H1 (cell line): ENCODE measurements around the gene RAET1G. TPM values are rescaled to one million over a fixed set of nuclear protein-coding genes. Genes with fewer than 3 reads are reported as not detected.
A peak's percentile ranks its signal among the peaks of the same experiment; 100 is the strongest.

ENCODE experiments used
- CTCF ChIA-PET: fragments of 300-600 bp; sonication (Branson Sonifier 250); formaldehyde crosslinking; loops from one replicate; lab custom pipeline; 2021; ENCODE audit not compliant: partially characterized antibody; lab: Charles Lee
- POLR2A ChIA-PET: fragments of 300-600 bp; sonication (Branson Sonifier 250); formaldehyde crosslinking; loops from one replicate; lab custom pipeline; 2021; ENCODE audit warnings: inconsistent platforms; ENCODE audit not compliant: partially characterized antibody; lab: Charles Lee
- DNase-seq, 2 experiments: peaks; one replicate each; pipeline versions ENCODE4 v3.0.0 to v3.0.0-alpha.2; 2010 to 2022; ENCODE audit warnings: low spot score in 2 of 2, low read depth in 1 of 2, mixed read lengths in 1 of 2
- FAIRE-seq: peaks from 2 replicates; lab custom pipeline; 2011; peaks lifted over from hg19 to GRCh38; lab: Jason Lieb, UNC
- H2AFZ ChIP-seq: 2 replicates; pipeline ENCODE4 v1.8.1; 2012; ENCODE audit warnings: low read length, inconsistent platforms
- H2AK5ac ChIP-seq: 2 replicates; pipeline ENCODE4 v1.6.1; 2013; ENCODE audit warnings: low read depth, low read length
- H2BK120ac ChIP-seq: replicated peaks from 2 replicates; pipeline ENCODE3; 2013; ENCODE audit warnings: low read depth, low read length, inconsistent platforms
- H2BK12ac ChIP-seq: 2 replicates; pipeline ENCODE4 v1.6.1; 2013; ENCODE audit warnings: low read depth, low read length
- H2BK15ac ChIP-seq: 2 replicates; pipeline ENCODE4 v1.6.1; 2013; ENCODE audit warnings: low read length
- H2BK20ac ChIP-seq: 2 replicates; pipeline ENCODE4 v1.6.1; 2013; ENCODE audit warnings: low read length
- H2BK5ac ChIP-seq: 2 replicates; pipeline ENCODE4 v1.6.1; 2013; ENCODE audit warnings: low read depth, low read length
- H3K14ac ChIP-seq: 2 replicates; pipeline ENCODE4 v1.6.1; 2013; ENCODE audit warnings: inconsistent platforms; ENCODE audit not compliant: insufficient read length
- H3K18ac ChIP-seq: 2 replicates; pipeline ENCODE4 v1.6.1; 2013; ENCODE audit warnings: low read length; ENCODE audit errors: extremely low read depth
- H3K23ac ChIP-seq: 2 replicates; pipeline ENCODE4 v1.6.1; 2013; ENCODE audit warnings: inconsistent platforms; ENCODE audit not compliant: insufficient read length
- H3K23me2 ChIP-seq: 2 replicates; pipeline ENCODE4 v1.6.1; 2013; ENCODE audit warnings: low read depth, low read length
- H3K27ac ChIP-seq: 2 replicates; pipeline ENCODE4 v1.6.1; 2011; ENCODE audit warnings: low read depth, low read length, inconsistent platforms
- H3K27me3 ChIP-seq, 4 experiments: replicated peaks in 1 of 4; 1 replicate in 1 of 4; 2 replicates in 3 of 4; pipeline versions ENCODE4 v1.6.1 to v1.8.1; 2011 to 2013; ENCODE audit warnings: low read length in 3 of 4, mild to moderate bottlenecking in 3 of 4, inconsistent platforms in 2 of 4, mixed read lengths in 2 of 4, moderate library complexity in 1 of 4; ENCODE audit not compliant: control insufficient read depth in 3 of 4, insufficient read depth in 3 of 4; ENCODE audit errors: extremely low read depth in 1 of 4
- H3K36me3 ChIP-seq, 4 experiments: 2 replicates each; pipeline versions ENCODE4 v1.6.1 to v1.8.1; 2011 to 2013; ENCODE audit warnings: mild to moderate bottlenecking in 4 of 4, low read length in 3 of 4, moderate library complexity in 2 of 4, control low read depth in 1 of 4, inconsistent platforms in 1 of 4; ENCODE audit not compliant: insufficient read depth in 4 of 4, control insufficient read depth in 2 of 4
- H3K4ac ChIP-seq: replicated peaks from 2 replicates; pipeline ENCODE3; 2013; ENCODE audit warnings: low read length, low read depth, mixed read lengths, inconsistent platforms; ENCODE audit not compliant: insufficient read length
- H3K4me1 ChIP-seq, 4 experiments: replicated peaks in 1 of 4; 1 replicate in 1 of 4; 2 replicates in 3 of 4; pipeline versions ENCODE4 v1.6.1 to v1.8.1; 2011 to 2013; ENCODE audit warnings: low read length in 3 of 4, inconsistent platforms in 2 of 4, mixed read lengths in 1 of 4; ENCODE audit not compliant: insufficient read depth in 4 of 4, control insufficient read depth in 3 of 4
- H3K4me2 ChIP-seq, 2 experiments: 2 replicates each; pipeline versions ENCODE4 v1.6.1 to v1.8.1; 2011 to 2013; ENCODE audit warnings: low read depth in 2 of 2, low read length in 2 of 2, control low read depth in 1 of 2, inconsistent platforms in 1 of 2, mild to moderate bottlenecking in 1 of 2; ENCODE audit not compliant: insufficient read depth in 1 of 2
- H3K4me3 ChIP-seq, 4 experiments: fragments of 200-600, 300-600 bp in 1 of 4; sonication (generic), shearing (Covaris generic), sonication (Bioruptor Twin) in 1 of 4; 2 replicates each; pipeline versions ENCODE4 v1.5.1 to v1.8.1; 2011 to 2016; ENCODE audit warnings: low read length in 4 of 4, low read depth in 3 of 4, control low read depth in 2 of 4, inconsistent platforms in 2 of 4, mild to moderate bottlenecking in 2 of 4, mixed read lengths in 1 of 4, moderate library complexity in 1 of 4; ENCODE audit not compliant: insufficient read depth in 2 of 4; ENCODE audit errors: extremely low read depth in 1 of 4
- H3K56ac ChIP-seq: replicated peaks from 2 replicates; pipeline ENCODE3; 2013; ENCODE audit warnings: low read depth, mild to moderate bottlenecking, mixed read lengths, low read length, inconsistent platforms; ENCODE audit not compliant: insufficient read length
- H3K79me1 ChIP-seq: 2 replicates; pipeline ENCODE4 v1.6.1; 2013; ENCODE audit warnings: low read depth, low read length, control low read depth
- H3K79me2 ChIP-seq, 2 experiments: 2 replicates each; pipeline versions ENCODE4 v1.6.1 to v1.8.1; 2012 to 2013; ENCODE audit warnings: low read length in 2 of 2, mild to moderate bottlenecking in 2 of 2, inconsistent platforms in 1 of 2; ENCODE audit not compliant: insufficient read depth in 2 of 2, control insufficient read depth in 1 of 2
- H3K9ac ChIP-seq, 4 experiments: replicated peaks in 1 of 4; 1 replicate in 1 of 4; 2 replicates in 3 of 4; pipeline versions ENCODE4 v1.6.1 to v1.8.1; 2011 to 2013; ENCODE audit warnings: low read depth in 3 of 4, low read length in 3 of 4, control low read depth in 2 of 4, mild to moderate bottlenecking in 2 of 4, moderate library complexity in 2 of 4, inconsistent platforms in 1 of 4; ENCODE audit errors: extremely low read depth in 1 of 4
- H3K9me3 ChIP-seq, 2 experiments: 2 replicates each; pipeline versions ENCODE4 v1.6.1 to v1.8.1; 2012 to 2013; ENCODE audit warnings: mild to moderate bottlenecking in 2 of 2, moderate library complexity in 2 of 2, control low read depth in 1 of 2, inconsistent platforms in 1 of 2, low read depth in 1 of 2, low read length in 1 of 2, mixed read lengths in 1 of 2; ENCODE audit not compliant: insufficient read depth in 2 of 2
- H4K20me1 ChIP-seq, 2 experiments: replicated peaks in 1 of 2; 2 replicates each; pipeline versions ENCODE3 to v1.8.1; 2011 to 2013; ENCODE audit warnings: inconsistent platforms in 2 of 2, low read length in 2 of 2, mild to moderate bottlenecking in 1 of 2; ENCODE audit not compliant: insufficient read depth in 2 of 2, control insufficient read depth in 1 of 2
- H4K5ac ChIP-seq: 2 replicates; pipeline ENCODE4 v1.6.1; 2013; ENCODE audit warnings: low read length, low read depth, mixed read lengths, inconsistent platforms; ENCODE audit not compliant: insufficient read length
- H4K8ac ChIP-seq: 2 replicates; pipeline ENCODE4 v1.8.0; 2013; ENCODE audit warnings: mild to moderate bottlenecking, moderate library complexity, low read length, inconsistent platforms; ENCODE audit not compliant: insufficient read depth; ENCODE audit errors: extremely low read depth
- H4K91ac ChIP-seq: replicated peaks from 2 replicates; pipeline ENCODE3; 2013; ENCODE audit warnings: low read length, mixed read lengths, inconsistent platforms; ENCODE audit not compliant: insufficient read length
- CTCF ChIP-seq, 3 experiments: IDR thresholded peaks; 1 replicate in 2 of 3; 2 replicates in 1 of 3; pipeline versions ENCODE4 v1.5.1 to v1.6.1; 2011; ENCODE audit warnings: low read length in 3 of 3, mild to moderate bottlenecking in 3 of 3, inconsistent platforms in 2 of 3, low read depth in 1 of 3, moderate library complexity in 1 of 3; ENCODE audit not compliant: insufficient read depth in 1 of 3; ENCODE audit errors: control extremely low read depth in 1 of 3
- E2F6 ChIP-seq: IDR thresholded peaks from 2 replicates; pipeline ENCODE4 v1.6.1; 2012; ENCODE audit warnings: inconsistent platforms
- GTF2F1 ChIP-seq: IDR thresholded peaks from 2 replicates; pipeline ENCODE4 v1.6.1; 2012; ENCODE audit warnings: low read depth, low read length, improper control_type of control experiment, borderline replicate concordance
- TAF1 ChIP-seq: IDR thresholded peaks from 2 replicates; pipeline ENCODE4 v1.6.1; 2011; ENCODE audit warnings: mild to moderate bottlenecking, low read depth, low read length
- TAF7 ChIP-seq: optimal IDR thresholded peaks from 2 replicates; pipeline ENCODE3; 2011; ENCODE audit warnings: low read depth, mild to moderate bottlenecking, inconsistent platforms, low read length, moderate library complexity, borderline replicate concordance
- USF2 ChIP-seq: IDR thresholded peaks from 2 replicates; pipeline ENCODE4 v1.6.1; 2011; ENCODE audit warnings: low read length, improper control_type of control experiment
- YY1 ChIP-seq: IDR thresholded peaks from 2 replicates; pipeline ENCODE4 v1.6.1; 2011; ENCODE audit warnings: low read depth, mild to moderate bottlenecking, low read length
- WGBS, 2 experiments: shearing (Covaris generic) in 1 of 2; methylation state at CpG; one replicate each; pipeline versions ENCODE4 v1.1.6 to v1.1.7; 2013 to 2015; ENCODE audit warnings: low lambda C conversion rate in 2 of 2, mixed read lengths in 2 of 2, inconsistent platforms in 1 of 2, low coverage in 1 of 2, missing lambda C conversion rate in 1 of 2; ENCODE audit not compliant: insufficient replicate concordance in 2 of 2, insufficient coverage in 1 of 2, insufficient read length in 1 of 2; ENCODE audit errors: extremely low coverage in 1 of 2, missing lambda C conversion rate in 1 of 2; 5-methylcytosine and 5-hydroxymethylcytosine counted together
- polyA plus RNA-seq, 7 experiments: library from polyadenylated mRNA; depleted of rRNA in 3 of 7; stranded (reverse) in 5 of 7; unstranded in 2 of 7; fragments of >200 nt in 5 of 7; fragments of 200-250 nt in 2 of 7; gene quantifications; 1 replicate in 5 of 7; 2 replicates in 1 of 7; 4 replicates in 1 of 7; pipeline versions ENCODE4 v1.2.1 to v1.2.3, GENCODE V29; 2011 to 2013; ENCODE audit warnings: missing spikeins in 2 of 7, mixed read lengths in 2 of 7
- total RNA-seq: library from RNA; stranded (reverse); fragmentation: NEBNext Ultra II Directional; extraction: Animal tissue kit (Norgen Biotek cat#: 25700); gene quantifications from 2 replicates; pipeline ENCODE4 v1.2.1, GENCODE V29; 2021

Gene RAET1G
- total and polyA plus RNA-seq, 2 of the 8 experiments (the other 6 are each of a cell fraction or from before 2014, with no cell fraction given), result 0.08 TPM; not detected in 1

- no peak overlapping the region for H2BK20ac ChIP-seq
- ChIA-PET CTCF (interaction anchor here (0.6 to 2.3 kb wide), 8 partner anchors 11 to 867 kb away, joined by 3 to 14 read pairs (median 4); no protein-coding TSS in a partner anchor), POLR2A (no interaction called here)
- no peak overlapping the region for H4K91ac ChIP-seq
- H3K9ac ChIP-seq, result no peak overlapping the region
- no peak overlapping the region for H3K23ac ChIP-seq
- WGBS, 2 experiments, result 66% methylated on average over 8 of the region's 8 CpGs; no CpG with 5 or more reads in 1 of the 2 experiments
- no peak overlapping the region for H2BK15ac ChIP-seq
- H3K36me3 ChIP-seq, result no peaks in the 10 kb centered on the region
- H4K20me1 ChIP-seq, result peaks cover 0 to 2% of the 10 kb centered on the region in 2 experiments
- H2BK12ac ChIP-seq, result no peak overlapping the region
- H3K14ac ChIP-seq, result no peak overlapping the region
- no peaks in the 10 kb centered on the region for H3K9me3 ChIP-seq
- H2BK120ac ChIP-seq, result no peak overlapping the region
- no peak overlapping the region for H2AFZ ChIP-seq
- H2AK5ac ChIP-seq, result no peak overlapping the region
- peaks cover 13 to 62% (median 38%) of the 10 kb centered on the region in 4 experiments for H3K27me3 ChIP-seq
- no peak overlapping the region for H3K18ac ChIP-seq
- H3K27ac ChIP-seq, result no peak overlapping the region
- no peak overlapping the region for H3K4me2 ChIP-seq
- H3K23me2 ChIP-seq, result peaks cover 1% of the 10 kb centered on the region; the same call in 1 of the 2 replicates
- DNase-seq (peak in 1 of 2 experiments; percentile 31), FAIRE-seq (no peak)
- H3K79me2 ChIP-seq, result no peaks in the 10 kb centered on the region
- no peak overlapping the region for H3K4ac ChIP-seq
- TF ChIP-seq USF2, result no peak
- no peak for TF ChIP-seq E2F6
- no peak for TF ChIP-seq YY1
- no peak for TF ChIP-seq CTCF (IDR thresholded peaks at IDR 0.05; ENCODE audit: control extremely low read depth in 1 of 3, insufficient read depth in 1 of 3, low read depth in 1 of 3, low read length in 3 of 3)
- no peak for TF ChIP-seq GTF2F1
- TF ChIP-seq TAF1, result no peak
- TF ChIP-seq TAF7, result no peak
- no peak overlapping the region for H4K5ac ChIP-seq
- no peak overlapping the region for H2BK5ac ChIP-seq
- no peaks in the 10 kb centered on the region for H3K79me1 ChIP-seq
- no peak overlapping the region for H4K8ac ChIP-seq
- H3K4me1 ChIP-seq, result peaks cover 0 to 2% (median 0%) of the 10 kb centered on the region in 4 experiments; a peak in 1 of 7 replicates
- no peak overlapping the region for H3K56ac ChIP-seq
- H3K4me3 ChIP-seq, result no peak overlapping the region
Measured at GRCh38 chr6:149950423-149950822, 27.5 kb upstream of the RAET1G start.
